ENCODE results near the gene BBS1. TPM values are rescaled to one million over a fixed set of nuclear protein-coding genes. Genes with fewer than 3 reads are reported as not detected.
A peak's percentile ranks its signal among the peaks of the same experiment; 100 is the strongest.

Gene BBS1
- polyA plus RNA-seq, 3 donors = 1.3 to 8.5 (median 3.5) TPM

GRCh38 chr11:66546966-66547661 is 36.7 kb downstream of the BBS1 start:
- DNase-seq = no peak
- Histone ChIP-seq H3K36me3 (replicated peaks in 1 of 2; ENCODE audit: control insufficient read depth in 1 of 2, insufficient read depth in 2 of 2, low read length in 2 of 2) (peaks cover 6 to 8% of the 10 kb centered on the region in 2 donors), H3K4me2 (replicated peaks; ENCODE audit: extremely low read depth, low read length, poor library complexity, severe bottlenecking) (peak overlapping the region; percentile 96), H3K79me2 (ENCODE audit: insufficient read depth, low read length) (peaks cover 11% of the 10 kb centered on the region), H3K9ac (ENCODE audit: insufficient read depth, low read length, poor library complexity, severe bottlenecking) (no peak overlapping the region), H3K27me3 (ENCODE audit: control insufficient read depth in 2 of 2, insufficient read depth in 2 of 2, low read length in 2 of 2) (peaks cover 0 to 18% of the 10 kb centered on the region in 2 donors), H3K4me1 (ENCODE audit: control insufficient read depth in 1 of 2, insufficient read depth in 2 of 2, low read length in 2 of 2) (peaks cover 35 to 45% of the 10 kb centered on the region in 2 donors), H2AFZ (ENCODE audit: insufficient read depth, low read depth, low read length, poor library complexity, severe bottlenecking) (peak overlapping the region; percentile 96), H3K9me3 (replicated peaks in 1 of 2; ENCODE audit: control insufficient read depth in 1 of 2, insufficient read depth in 1 of 2, low read length in 2 of 2) (no peaks in the 10 kb centered on the region), H4K20me1 (ENCODE audit: insufficient read depth, low read length) (no peaks in the 10 kb centered on the region), H3K4me3 (replicated peaks in 1 of 3; ENCODE audit: low read depth in 2 of 3, low read length in 3 of 3) (peak overlapping the region in 1 of 3 experiments; percentile 92), H3K27ac (ENCODE audit: low read depth in 1 of 2, low read length in 2 of 2) (no peak overlapping the region)
- TF ChIP-seq CTCF (IDR thresholded peaks at IDR 0.05) = no peak
- H3K9me3 Mint-ChIP-seq = peaks cover 0 to 2% (median 0%) of the 10 kb centered on the region in 7 donors
- 53% methylated on average over 16 of the region's 18 CpGs for WGBS (ENCODE audit: insufficient coverage)
- H3K4me3 Mint-ChIP-seq = peak overlapping the region; percentile 81 to 85
- no peak overlapping the region for H3K27ac Mint-ChIP-seq
- peaks cover 13 to 14% of the 10 kb centered on the region in 2 donors for H3K36me3 Mint-ChIP-seq
- peaks cover 36% of the 10 kb centered on the region for H3K4me1 Mint-ChIP-seq
- intact Hi-C loops (cut with micrococcal nuclease) = no loop called here
- H3K27me3 Mint-ChIP-seq (ENCODE audit: low read depth in 3 of 3) = peaks cover 16 to 31% (median 23%) of the 10 kb centered on the region in 3 donors

- TF ChIP-seq CTCF (IDR thresholded peaks at IDR 0.05) = no peak
- Histone ChIP-seq H3K36me3 (replicated peaks in 1 of 2; ENCODE audit: control insufficient read depth in 1 of 2, insufficient read depth in 2 of 2, low read length in 2 of 2) (peaks cover under 1 to 3% of the 10 kb centered on the region in 2 donors), H3K27me3 (ENCODE audit: control insufficient read depth in 2 of 2, insufficient read depth in 2 of 2, low read length in 2 of 2) (peaks cover 0 to 18% of the 10 kb centered on the region in 2 donors), H3K79me2 (ENCODE audit: insufficient read depth, low read length) (peaks cover 11% of the 10 kb centered on the region), H3K9ac (ENCODE audit: insufficient read depth, low read length, poor library complexity, severe bottlenecking) (no peak overlapping the region), H3K27ac (ENCODE audit: low read depth in 1 of 2, low read length in 2 of 2) (no peak overlapping the region), H3K4me3 (replicated peaks in 1 of 3; ENCODE audit: low read depth in 2 of 3, low read length in 3 of 3) (no peak overlapping the region), H3K4me2 (replicated peaks; ENCODE audit: extremely low read depth, low read length, poor library complexity, severe bottlenecking) (no peak overlapping the region), H3K4me1 (ENCODE audit: control insufficient read depth in 1 of 2, insufficient read depth in 2 of 2, low read length in 2 of 2) (peaks cover 32 to 42% of the 10 kb centered on the region in 2 donors), H3K9me3 (replicated peaks in 1 of 2; ENCODE audit: control insufficient read depth in 1 of 2, insufficient read depth in 1 of 2, low read length in 2 of 2) (no peaks in the 10 kb centered on the region), H4K20me1 (ENCODE audit: insufficient read depth, low read length) (no peaks in the 10 kb centered on the region), H2AFZ (ENCODE audit: insufficient read depth, low read depth, low read length, poor library complexity, severe bottlenecking) (no peak overlapping the region)
- 95% methylated on average over 2 of the region's 5 CpGs for WGBS (ENCODE audit: insufficient coverage)
- Mint-ChIP-seq H3K27ac (no peak overlapping the region), H3K9me3 (peaks cover 0 to 2% (median 0%) of the 10 kb centered on the region in 7 donors), H3K4me1 (peaks cover 31% of the 10 kb centered on the region), H3K36me3 (peaks cover 8 to 9% of the 10 kb centered on the region in 2 donors), H3K4me3 (no peak overlapping the region), H3K27me3 (ENCODE audit: low read depth in 3 of 3) (peaks cover 14 to 31% (median 23%) of the 10 kb centered on the region in 3 donors)
- DNase-seq = no peak
- intact Hi-C loops (cut with micrococcal nuclease) = no loop called here
These were observed 37.2 kb downstream of the BBS1 start for GRCh38 chr11:66547662-66548009.
